ENCODE data around the gene VEGFC.

Gene VEGFC

GRCh38 chr4:176762661-176763308 lies 29.9 kb downstream of the VEGFC start:
- in situ Hi-C loops (cut with HindIII; ENCODE audit: low sequenced_read_pairs): no loop called here
- DNase-seq (ENCODE audit: low read depth): no peak

GRCh38 chr4:176761872-176762271 lies 30.9 kb downstream of the VEGFC start:
- no peak for DNase-seq (ENCODE audit: low read depth)
- H3K4me3 ChIP-seq (ENCODE audit: low read depth, low read length): no peak overlapping the region
- in situ Hi-C loops (cut with HindIII; ENCODE audit: low sequenced_read_pairs): no loop called here
- TF ChIP-seq CTCF (IDR thresholded peaks at IDR 0.05; ENCODE audit: low read depth, low read length, missing control alignments): no peak

More at GRCh38 chr4:176762661-176763308, 29.9 kb downstream of the VEGFC start:
- TF ChIP-seq CTCF (IDR thresholded peaks at IDR 0.05; ENCODE audit: low read depth, low read length, missing control alignments): no peak
- no peak overlapping the region for H3K4me3 ChIP-seq (ENCODE audit: low read depth, low read length)

GRCh38 chr4:176760471-176760870 lies 32.3 kb downstream of the VEGFC start:
- TF ChIP-seq CTCF (IDR thresholded peaks at IDR 0.05; ENCODE audit: low read depth, low read length, missing control alignments): no peak
- no peak for DNase-seq (ENCODE audit: low read depth)
- H3K4me3 ChIP-seq (ENCODE audit: low read depth, low read length): no peak overlapping the region
- in situ Hi-C loops (cut with HindIII; ENCODE audit: low sequenced_read_pairs): no loop called here

GRCh38 chr4:176758731-176759130 lies 34.0 kb downstream of the VEGFC start:
- H3K4me3 ChIP-seq (ENCODE audit: low read depth, low read length): no peak overlapping the region
- no peak for TF ChIP-seq CTCF (IDR thresholded peaks at IDR 0.05; ENCODE audit: low read depth, low read length, missing control alignments)
- no peak for DNase-seq (ENCODE audit: low read depth)
- in situ Hi-C loops (cut with HindIII; ENCODE audit: low sequenced_read_pairs): no loop called here

- in situ Hi-C loops (cut with HindIII; ENCODE audit: low sequenced_read_pairs): no loop called here
- no peak for DNase-seq (ENCODE audit: low read depth)
- no peak for TF ChIP-seq CTCF (IDR thresholded peaks at IDR 0.05; ENCODE audit: low read depth, low read length, missing control alignments)
- no peak overlapping the region for H3K4me3 ChIP-seq (ENCODE audit: low read depth, low read length)
Observed at GRCh38 chr4:176758323-176758722, 34.4 kb downstream of the VEGFC start.

GRCh38 chr4:176755613-176756012 lies 37.1 kb downstream of the VEGFC start:
- no peak overlapping the region for H3K4me3 ChIP-seq (ENCODE audit: low read depth, low read length)
- no peak for TF ChIP-seq CTCF (IDR thresholded peaks at IDR 0.05; ENCODE audit: low read depth, low read length, missing control alignments)
- in situ Hi-C loops (cut with HindIII; ENCODE audit: low sequenced_read_pairs): no loop called here
- DNase-seq (ENCODE audit: low read depth): no peak

Measured in astrocyte of the cerebellum (primary cell).